ENCODE results near the gene PDCL3. TPM values are rescaled to one million over a fixed set of nuclear protein-coding genes. Genes with fewer than 3 reads are reported as not detected.

The PDCL3 gene
- total and polyA plus RNA-seq, 2 experiments from 2014 or later, result 28.1 to 72.4 TPM

- Histone ChIP-seq H3K4me2 (no peak overlapping the region), H3K4me1 (ENCODE audit: insufficient read depth) (no peaks in the 10 kb centered on the region), H4K20me1 (replicated peaks; ENCODE audit: insufficient read depth) (no peaks in the 10 kb centered on the region), H3K27me3 (ENCODE audit: insufficient read depth) (no peaks in the 10 kb centered on the region), H3K79me2 (replicated peaks; ENCODE audit: insufficient read depth) (no peaks in the 10 kb centered on the region), H3K27ac (ENCODE audit: low read depth) (no peak overlapping the region), H3K4me3 (no peak overlapping the region), H3K9me2 (ENCODE audit: insufficient read depth) (no peaks in the 10 kb centered on the region), H2AFZ (no peak overlapping the region), H3K36me3 (ENCODE audit: insufficient read depth) (no peaks in the 10 kb centered on the region), H3F3A (replicated peaks; ENCODE audit: low read depth) (no peaks in the 10 kb centered on the region)
- Mint-ChIP-seq H3K4me1 (peaks cover 2% of the 10 kb centered on the region; the same call in 2 of the 3 replicates), H3K27me3 (ENCODE audit: insufficient read depth, low read depth, poor library complexity) (peaks cover 4% of the 10 kb centered on the region), H3K27ac (no peak overlapping the region), H3K9me3 (no peaks in the 10 kb centered on the region), H3K36me3 (ENCODE audit: low read depth) (no peaks in the 10 kb centered on the region), H3K4me3 (no peak overlapping the region)
- DNase-seq (ENCODE audit: low spot score), result no peak
- TF ChIP-seq NANOG (IDR thresholded peaks at IDR 0.05; ENCODE audit: borderline replicate concordance), result no peak
- TF ChIP-seq ZNF114 (CRISPR knock-in tag; IDR thresholded peaks at IDR 0.05), result no peak
- no peak for TF ChIP-seq ZNF462 (CRISPR knock-in tag; IDR thresholded peaks at IDR 0.05)
- ATAC-seq, result no peak
Measured at GRCh38 chr2:100611079-100612029, 48.6 kb downstream of the PDCL3 start.

DNA sequence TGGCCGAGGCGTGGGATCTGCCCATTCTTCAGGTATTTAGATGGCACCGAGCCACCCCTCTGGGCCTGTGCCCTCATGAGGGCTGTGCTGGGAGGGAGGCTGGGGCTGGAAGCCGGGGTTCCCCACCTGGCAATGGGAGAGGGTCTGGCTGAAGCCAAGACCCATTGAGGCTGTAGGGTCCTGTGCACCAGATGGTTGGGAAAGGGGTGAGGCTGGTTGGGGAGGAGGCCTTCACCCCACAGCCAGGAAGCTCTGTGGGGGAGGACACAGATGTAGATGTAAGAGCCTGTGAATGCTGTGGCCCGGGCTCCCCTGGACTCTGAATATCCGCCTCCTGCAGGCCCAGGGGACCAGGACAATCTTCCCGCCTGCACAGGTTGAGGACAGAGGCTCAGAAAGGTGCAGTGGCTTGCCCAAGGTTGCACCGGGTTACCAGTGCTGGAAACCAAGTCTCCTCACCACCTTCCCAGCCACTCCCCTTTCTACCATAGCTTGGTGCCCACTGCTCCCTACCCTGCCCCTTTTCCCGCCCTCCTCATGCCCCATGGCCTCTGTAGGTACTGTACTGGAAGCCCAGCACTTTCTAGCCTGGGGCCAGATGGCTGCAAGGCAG, 49.7 kb downstream of the PDCL3 start:
- no peak for ATAC-seq
- no peaks in the 10 kb centered on the region for H3K79me2 ChIP-seq (replicated peaks; ENCODE audit: insufficient read depth)
- H3K4me1 Mint-ChIP-seq, result no peaks in the 10 kb centered on the region

More for the DNA sequence above, 49.7 kb downstream of the PDCL3 start:
- H3K4me2 ChIP-seq, result no peak overlapping the region
- no peaks in the 10 kb centered on the region for H4K20me1 ChIP-seq (replicated peaks; ENCODE audit: insufficient read depth)
- H3K4me1 ChIP-seq (ENCODE audit: insufficient read depth), result no peaks in the 10 kb centered on the region
- H3F3A ChIP-seq (replicated peaks; ENCODE audit: low read depth), result no peaks in the 10 kb centered on the region
- H3K27ac ChIP-seq (ENCODE audit: low read depth), result no peak overlapping the region
- DNase-seq (ENCODE audit: low spot score), result no peak
- no peaks in the 10 kb centered on the region for H3K27me3 ChIP-seq (ENCODE audit: insufficient read depth)
- Mint-ChIP-seq H3K36me3 (ENCODE audit: low read depth) (no peaks in the 10 kb centered on the region), H3K9me3 (no peaks in the 10 kb centered on the region), H3K27ac (no peak overlapping the region), H3K27me3 (ENCODE audit: insufficient read depth, low read depth, poor library complexity) (peaks cover 8% of the 10 kb centered on the region), H3K4me3 (no peak overlapping the region)
- no peaks in the 10 kb centered on the region for H3K36me3 ChIP-seq (ENCODE audit: insufficient read depth)
- no peaks in the 10 kb centered on the region for H3K9me2 ChIP-seq (ENCODE audit: insufficient read depth)
- no peak overlapping the region for H2AFZ ChIP-seq
- no peak overlapping the region for H3K4me3 ChIP-seq
- no peak for TF ChIP-seq ETS1 (IDR thresholded peaks at IDR 0.05)
